ENCODE data around the gene PISD.

PISD gene

DNA sequence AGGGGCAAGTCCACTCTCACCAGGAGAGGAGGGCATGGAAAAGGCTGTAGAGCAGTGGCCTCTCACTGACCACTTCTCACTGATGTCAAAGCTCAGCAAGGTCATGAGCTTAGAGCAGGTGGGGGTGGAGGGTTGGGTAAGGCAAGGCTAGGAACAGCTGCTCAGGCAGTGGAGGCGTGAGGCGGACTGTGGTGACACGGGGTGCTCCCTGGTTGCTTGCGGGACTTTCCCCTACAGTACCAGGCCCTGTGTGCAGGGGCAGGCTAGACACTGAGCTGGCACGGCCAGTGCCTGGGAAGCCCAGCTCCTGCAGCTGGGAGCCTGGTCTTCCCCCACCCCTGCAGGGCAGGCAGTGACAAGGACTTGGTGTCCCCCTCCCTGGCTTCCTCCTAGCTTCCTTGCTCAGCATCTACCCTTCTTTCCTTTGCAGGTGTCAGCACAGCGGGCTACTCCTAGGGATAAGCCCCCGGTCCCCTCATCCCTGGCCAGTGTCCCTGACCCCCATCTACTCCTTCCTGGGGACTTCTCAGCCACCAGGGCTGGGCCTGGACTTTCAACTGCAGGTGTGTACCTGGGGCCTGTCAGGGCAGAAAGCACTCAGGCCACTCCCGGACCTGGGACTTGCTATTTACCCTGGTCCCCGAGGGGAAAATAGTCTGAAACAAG lies 45.6 kb downstream of the PISD start:
- H3K27ac ChIP-seq (ENCODE audit: low read length) = no peak overlapping the region
- peaks cover 14% of the 10 kb centered on the region for H3K36me3 ChIP-seq (ENCODE audit: control insufficient read depth, insufficient read depth, low read length)
- no peak for DNase-seq (ENCODE audit: low read depth, low spot score)

DNA sequence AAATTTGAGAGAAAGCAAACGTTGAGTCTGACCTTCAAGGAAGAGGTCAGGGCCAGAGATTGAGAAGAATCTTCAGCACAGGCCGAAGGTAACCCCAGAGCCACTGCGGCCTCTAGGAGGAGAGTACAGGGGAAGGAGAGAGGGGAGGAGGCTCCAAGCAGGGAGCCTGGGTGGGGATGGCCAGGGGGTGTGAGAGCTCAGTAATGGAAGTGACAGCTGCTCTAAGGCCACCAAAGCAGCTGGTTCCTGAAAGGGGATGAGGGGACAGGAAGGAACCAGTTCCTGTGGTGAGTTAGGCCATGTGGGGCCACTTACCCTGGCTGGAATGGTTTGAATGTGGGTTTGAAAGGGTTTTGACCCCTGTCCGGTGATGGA lies 46.1 kb downstream of the PISD start:
- no peak for DNase-seq (ENCODE audit: low read depth, low spot score)
- Histone ChIP-seq H3K27ac (ENCODE audit: low read length) (no peak overlapping the region), H3K9me3 (ENCODE audit: control insufficient read depth, insufficient read depth, low read length) (no peaks in the 10 kb centered on the region), H3K4me1 (ENCODE audit: control insufficient read depth, insufficient read depth, low read length) (no peaks in the 10 kb centered on the region), H3K27me3 (ENCODE audit: control insufficient read depth, insufficient read depth, low read length) (no peaks in the 10 kb centered on the region), H3K4me3 (ENCODE audit: low read length) (no peak overlapping the region), H3K36me3 (ENCODE audit: control insufficient read depth, insufficient read depth, low read length) (peaks cover 10% of the 10 kb centered on the region)
- no CpG with 5 or more reads among the region's 4 CpGs for WGBS (ENCODE audit: insufficient coverage, insufficient read length)

More for the DNA sequence above, 45.6 kb downstream of the PISD start:
- no peak overlapping the region for H3K4me3 ChIP-seq (ENCODE audit: low read length)
- no peaks in the 10 kb centered on the region for H3K9me3 ChIP-seq (ENCODE audit: control insufficient read depth, insufficient read depth, low read length)
- no peaks in the 10 kb centered on the region for H3K27me3 ChIP-seq (ENCODE audit: control insufficient read depth, insufficient read depth, low read length)
- no CpG with 5 or more reads among the region's 9 CpGs for WGBS (ENCODE audit: insufficient coverage, insufficient read length)
- H3K4me1 ChIP-seq (ENCODE audit: control insufficient read depth, insufficient read depth, low read length) = no peaks in the 10 kb centered on the region

DNA sequence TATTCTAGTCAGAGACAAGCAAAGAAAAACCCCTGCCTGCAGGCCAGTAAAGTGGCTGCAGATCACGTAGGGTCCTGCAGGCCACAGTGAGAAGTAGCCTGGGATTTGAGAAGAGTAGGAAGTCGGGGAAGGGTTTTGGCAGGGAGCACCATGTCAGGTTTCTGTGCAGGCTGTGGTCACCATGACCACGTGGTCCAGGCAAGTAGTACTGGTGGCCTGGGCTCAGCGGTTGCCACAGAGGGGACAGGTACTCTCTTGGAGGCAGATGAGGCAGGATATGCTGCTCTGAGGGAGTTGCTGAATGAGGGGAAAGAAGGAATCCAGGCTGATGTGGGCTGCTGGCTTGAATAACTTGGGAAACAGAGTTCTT lies 46.5 kb downstream of the PISD start:
- Histone ChIP-seq H3K4me3 (ENCODE audit: low read length) (no peak overlapping the region), H3K27ac (ENCODE audit: low read length) (no peak overlapping the region), H3K4me1 (ENCODE audit: control insufficient read depth, insufficient read depth, low read length) (no peaks in the 10 kb centered on the region), H3K9me3 (ENCODE audit: control insufficient read depth, insufficient read depth, low read length) (no peaks in the 10 kb centered on the region), H3K36me3 (ENCODE audit: control insufficient read depth, insufficient read depth, low read length) (peaks cover 10% of the 10 kb centered on the region), H3K27me3 (ENCODE audit: control insufficient read depth, insufficient read depth, low read length) (no peaks in the 10 kb centered on the region)
- no peak for DNase-seq (ENCODE audit: low read depth, low spot score)
- no CpG with 5 or more reads among the region's 4 CpGs for WGBS (ENCODE audit: insufficient coverage, insufficient read length)

DNA sequence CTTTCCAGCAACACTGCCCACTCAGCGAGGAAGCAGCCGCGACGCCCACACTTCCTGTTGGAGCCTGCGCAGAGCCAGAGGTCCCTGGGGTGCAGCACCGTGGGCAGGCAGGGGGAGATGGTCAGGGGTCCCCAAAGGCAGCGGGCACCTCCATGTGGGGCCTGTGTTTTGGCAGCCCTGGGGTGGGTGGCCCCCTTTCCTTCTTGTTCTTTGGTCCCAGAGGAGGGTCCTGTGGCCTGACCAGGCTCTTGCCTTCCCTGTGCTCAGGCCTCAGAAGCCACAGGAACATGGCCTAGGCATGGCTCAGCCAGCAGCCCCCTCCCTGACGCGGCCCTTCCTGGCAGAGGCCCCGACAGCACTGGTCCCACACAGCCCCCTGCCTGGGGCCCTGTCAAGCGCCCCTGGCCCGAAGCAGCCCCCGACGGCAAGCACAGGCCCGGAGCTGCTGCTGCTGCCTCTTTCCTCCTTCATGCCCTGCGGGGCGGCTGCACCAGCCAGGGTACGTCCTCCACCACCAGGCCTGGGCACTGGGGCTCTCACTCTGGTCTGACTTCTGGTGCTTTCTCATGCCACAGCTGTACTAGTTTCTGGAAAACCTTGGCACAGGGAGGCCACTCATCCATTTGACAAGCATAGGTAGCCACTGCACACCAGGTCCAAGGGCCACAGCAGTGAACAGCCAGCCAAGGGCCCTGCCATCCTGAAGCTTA lies 47.1 kb downstream of the PISD start:
- Histone ChIP-seq H3K4me1 (ENCODE audit: control insufficient read depth, insufficient read depth, low read length) (no peaks in the 10 kb centered on the region), H3K27me3 (ENCODE audit: control insufficient read depth, insufficient read depth, low read length) (no peaks in the 10 kb centered on the region), H3K4me3 (ENCODE audit: low read length) (no peak overlapping the region), H3K9me3 (ENCODE audit: control insufficient read depth, insufficient read depth, low read length) (no peaks in the 10 kb centered on the region), H3K36me3 (ENCODE audit: control insufficient read depth, insufficient read depth, low read length) (peaks cover 7% of the 10 kb centered on the region), H3K27ac (ENCODE audit: low read length) (no peak overlapping the region)
- no peak for DNase-seq (ENCODE audit: low read depth, low spot score)
- WGBS (ENCODE audit: insufficient coverage, insufficient read length) = no CpG with 5 or more reads among the region's 18 CpGs

DNA sequence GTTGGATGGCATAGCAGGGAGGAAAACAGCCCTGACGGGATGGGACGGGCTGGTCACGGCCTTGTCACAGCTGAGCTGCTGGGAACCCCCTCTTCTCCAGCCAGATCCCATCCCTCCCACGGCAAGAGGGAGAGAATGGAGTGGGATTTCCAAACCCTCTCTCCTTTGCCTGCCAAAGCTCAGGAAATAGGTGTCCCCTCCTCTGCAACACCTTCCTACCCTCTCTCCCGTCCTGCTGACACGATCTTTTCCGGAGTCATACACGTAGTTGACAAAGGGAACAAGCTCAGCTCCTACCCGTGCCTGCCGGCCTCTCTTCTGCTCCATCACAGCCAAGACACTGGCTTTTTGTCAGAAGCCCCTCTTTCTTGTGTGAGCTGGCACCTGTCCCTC lies 48.1 kb downstream of the PISD start:
- Histone ChIP-seq H3K9me3 (ENCODE audit: control insufficient read depth, insufficient read depth, low read length) (no peaks in the 10 kb centered on the region), H3K36me3 (ENCODE audit: control insufficient read depth, insufficient read depth, low read length) (peaks cover 3% of the 10 kb centered on the region), H3K4me3 (ENCODE audit: low read length) (no peak overlapping the region), H3K4me1 (ENCODE audit: control insufficient read depth, insufficient read depth, low read length) (no peaks in the 10 kb centered on the region), H3K27me3 (ENCODE audit: control insufficient read depth, insufficient read depth, low read length) (no peaks in the 10 kb centered on the region), H3K27ac (ENCODE audit: low read length) (no peak overlapping the region)
- no peak for DNase-seq (ENCODE audit: low read depth, low spot score)
- no CpG with 5 or more reads among the region's 10 CpGs for WGBS (ENCODE audit: insufficient coverage, insufficient read length)

DNA sequence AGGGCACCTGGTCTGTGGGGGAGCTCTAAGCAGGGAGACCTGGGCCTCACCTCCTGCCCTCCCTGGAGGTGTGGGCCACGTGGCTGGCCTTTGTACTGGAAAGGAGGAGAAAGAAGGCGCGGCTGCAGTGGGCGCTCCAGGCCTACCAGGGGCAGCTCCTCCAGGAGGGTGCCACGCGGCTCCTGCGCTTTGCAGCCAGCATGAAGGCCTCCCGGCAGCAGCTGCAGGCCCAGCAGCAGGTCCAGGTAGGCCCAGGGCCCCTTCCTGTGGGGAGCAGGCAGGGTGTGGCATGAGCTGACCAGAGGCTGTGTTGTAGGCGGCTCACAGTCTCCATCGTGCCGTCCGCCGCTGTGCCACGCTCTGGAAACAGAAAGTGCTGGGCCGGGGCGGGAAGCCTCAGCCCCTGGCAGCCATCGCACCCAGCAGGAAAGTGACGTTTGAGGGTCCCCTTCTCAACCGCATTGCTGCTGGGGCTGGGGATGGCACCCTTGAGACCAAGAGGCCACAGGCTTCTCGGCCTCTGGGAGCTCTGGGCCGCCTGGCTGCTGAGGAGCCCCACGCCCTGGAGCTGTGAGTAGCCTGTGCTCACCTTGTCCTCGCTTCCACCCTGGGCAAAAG lies 48.6 kb downstream of the PISD start:
- Histone ChIP-seq H3K27ac (ENCODE audit: low read length) (no peak overlapping the region), H3K27me3 (ENCODE audit: control insufficient read depth, insufficient read depth, low read length) (no peaks in the 10 kb centered on the region), H3K9me3 (ENCODE audit: control insufficient read depth, insufficient read depth, low read length) (no peaks in the 10 kb centered on the region), H3K4me1 (ENCODE audit: control insufficient read depth, insufficient read depth, low read length) (no peaks in the 10 kb centered on the region), H3K4me3 (ENCODE audit: low read length) (no peak overlapping the region), H3K36me3 (ENCODE audit: control insufficient read depth, insufficient read depth, low read length) (no peaks in the 10 kb centered on the region; the same call in 1 of the 2 replicates)
- WGBS (ENCODE audit: insufficient coverage, insufficient read length) = no CpG with 5 or more reads among the region's 23 CpGs
- no peak for DNase-seq (ENCODE audit: low read depth, low spot score)

DNA sequence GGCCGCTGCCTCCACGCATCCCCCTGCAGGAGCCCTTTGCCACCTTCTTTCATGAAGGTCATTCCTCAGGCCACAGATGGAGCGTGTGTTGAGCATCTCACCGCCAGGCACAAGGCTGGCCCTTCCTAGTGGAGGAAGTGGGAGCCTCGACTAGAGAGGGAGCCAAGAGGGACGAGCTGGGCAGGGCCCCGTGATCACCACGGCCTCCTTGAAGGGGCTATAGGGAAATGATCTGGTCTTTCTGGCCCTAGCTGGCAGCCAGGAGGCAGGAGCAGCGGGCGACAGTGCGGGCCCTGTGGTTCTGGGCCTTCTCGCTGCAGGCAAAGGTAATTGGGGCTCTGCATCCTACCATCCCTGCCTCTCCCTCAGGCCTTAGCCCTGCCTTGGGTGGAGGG lies 49.1 kb downstream of the PISD start:
- H3K36me3 ChIP-seq (ENCODE audit: control insufficient read depth, insufficient read depth, low read length) = no peaks in the 10 kb centered on the region; the same call in 1 of the 2 replicates
- H3K4me1 ChIP-seq (ENCODE audit: control insufficient read depth, insufficient read depth, low read length) = no peaks in the 10 kb centered on the region
- H3K9me3 ChIP-seq (ENCODE audit: control insufficient read depth, insufficient read depth, low read length) = no peaks in the 10 kb centered on the region
- no peak for DNase-seq (ENCODE audit: low read depth, low spot score)
- no peaks in the 10 kb centered on the region for H3K27me3 ChIP-seq (ENCODE audit: control insufficient read depth, insufficient read depth, low read length)
- H3K27ac ChIP-seq (ENCODE audit: low read length) = no peak overlapping the region
- H3K4me3 ChIP-seq (ENCODE audit: low read length) = no peak overlapping the region
- no CpG with 5 or more reads among the region's 12 CpGs for WGBS (ENCODE audit: insufficient coverage, insufficient read length)

DNA sequence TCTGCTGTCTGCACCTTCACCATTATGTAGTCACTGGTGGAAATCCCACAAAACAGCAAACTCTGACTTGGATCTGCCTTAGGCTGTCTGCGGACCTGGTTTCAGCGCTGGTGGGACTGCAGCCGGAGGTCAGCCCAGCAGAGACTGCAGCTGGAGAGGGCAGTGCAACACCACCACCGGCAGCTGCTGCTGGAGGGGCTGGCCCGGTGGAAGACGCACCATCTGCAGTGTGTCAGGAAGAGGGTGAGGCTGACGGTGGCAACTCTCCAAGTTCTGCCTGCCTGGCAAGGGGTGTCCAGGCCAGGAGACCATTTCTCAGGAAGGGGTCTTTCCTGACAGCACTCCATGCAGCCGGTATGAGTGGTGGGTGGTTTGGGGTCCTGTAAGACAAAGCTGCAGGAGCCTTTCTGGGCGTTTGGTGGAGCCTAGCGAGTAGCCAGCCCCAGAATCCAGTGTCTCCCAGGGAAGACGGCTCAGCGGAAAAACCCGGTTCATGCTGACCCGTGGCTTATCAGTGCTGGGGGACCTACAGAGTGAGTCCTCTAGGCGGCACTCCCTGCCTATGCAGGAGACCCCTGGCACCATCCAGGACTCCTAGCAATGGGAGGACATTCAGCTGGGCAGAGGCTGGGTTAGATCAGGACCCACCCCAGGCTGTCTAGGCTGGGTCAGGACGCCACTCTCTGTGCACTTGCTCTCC lies 50.8 kb downstream of the PISD start:
- no CpG with 5 or more reads among the region's 16 CpGs for WGBS (ENCODE audit: insufficient coverage, insufficient read length)
- Histone ChIP-seq H3K36me3 (ENCODE audit: control insufficient read depth, insufficient read depth, low read length) (no peaks in the 10 kb centered on the region; the same call in 1 of the 2 replicates), H3K27ac (ENCODE audit: low read length) (no peak overlapping the region), H3K4me1 (ENCODE audit: control insufficient read depth, insufficient read depth, low read length) (no peaks in the 10 kb centered on the region), H3K9me3 (ENCODE audit: control insufficient read depth, insufficient read depth, low read length) (no peaks in the 10 kb centered on the region), H3K27me3 (ENCODE audit: control insufficient read depth, insufficient read depth, low read length) (no peaks in the 10 kb centered on the region), H3K4me3 (ENCODE audit: low read length) (no peak overlapping the region)
- DNase-seq (ENCODE audit: low read depth, low spot score) = no peak

DNA sequence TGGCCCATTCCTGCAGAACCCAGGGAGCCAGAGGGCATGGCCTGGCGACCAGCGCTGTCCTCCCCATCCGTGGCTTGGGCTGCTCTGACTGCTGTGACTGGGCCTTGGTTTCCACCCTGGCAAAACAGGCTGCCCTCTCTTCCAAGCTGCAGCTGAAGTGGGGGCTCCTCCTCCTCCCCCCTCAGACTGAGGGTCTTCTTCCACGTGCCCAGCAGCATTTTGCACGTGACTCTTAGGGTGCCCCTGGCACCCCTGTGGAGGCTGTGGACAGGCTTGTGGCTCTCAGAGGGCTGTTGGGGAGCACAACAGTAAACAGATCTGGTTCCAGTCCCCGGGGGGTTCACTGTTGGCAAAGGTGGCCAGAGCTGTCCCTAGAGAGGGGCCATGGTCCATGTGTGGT lies 51.4 kb downstream of the PISD start:
- DNase-seq (ENCODE audit: low read depth, low spot score) = no peak
- no peaks in the 10 kb centered on the region; the same call in 1 of the 2 replicates for H3K36me3 ChIP-seq (ENCODE audit: control insufficient read depth, insufficient read depth, low read length)
- no peak overlapping the region for H3K27ac ChIP-seq (ENCODE audit: low read length)

DNA sequence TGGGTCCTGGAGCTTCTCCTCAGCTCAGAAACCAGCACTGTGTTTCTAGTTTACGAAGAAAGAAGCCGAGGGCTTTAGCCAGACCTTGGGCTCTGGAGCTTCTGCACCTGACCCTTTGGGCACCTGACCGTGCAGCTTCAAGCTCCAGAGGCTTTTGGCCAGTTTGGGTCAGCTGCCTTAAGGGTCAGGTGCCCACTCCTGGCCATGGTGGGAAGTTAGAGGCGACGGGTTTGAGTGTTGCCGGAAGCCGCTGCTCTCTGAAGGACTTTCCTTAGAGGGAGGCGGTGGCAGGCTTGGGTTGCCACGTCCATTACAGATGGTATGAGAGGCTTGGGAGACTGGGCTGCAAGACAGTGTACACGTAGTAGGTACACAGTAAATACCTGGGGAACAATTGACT lies 52.3 kb downstream of the PISD start:
- no peak overlapping the region for H3K4me3 ChIP-seq (ENCODE audit: low read length)
- no peaks in the 10 kb centered on the region for H3K9me3 ChIP-seq (ENCODE audit: control insufficient read depth, insufficient read depth, low read length)
- H3K27ac ChIP-seq (ENCODE audit: low read length) = no peak overlapping the region
- H3K36me3 ChIP-seq (ENCODE audit: control insufficient read depth, insufficient read depth, low read length) = no peaks in the 10 kb centered on the region; the same call in 1 of the 2 replicates
- DNase-seq (ENCODE audit: low read depth, low spot score) = no peak
- no CpG with 5 or more reads among the region's 10 CpGs for WGBS (ENCODE audit: insufficient coverage, insufficient read length)
- H3K27me3 ChIP-seq (ENCODE audit: control insufficient read depth, insufficient read depth, low read length) = no peaks in the 10 kb centered on the region
- no peaks in the 10 kb centered on the region for H3K4me1 ChIP-seq (ENCODE audit: control insufficient read depth, insufficient read depth, low read length)

More for the DNA sequence above, 51.4 kb downstream of the PISD start:
- WGBS (ENCODE audit: insufficient coverage, insufficient read length) = no CpG with 5 or more reads among the region's 6 CpGs
- no peaks in the 10 kb centered on the region for H3K4me1 ChIP-seq (ENCODE audit: control insufficient read depth, insufficient read depth, low read length)
- H3K9me3 ChIP-seq (ENCODE audit: control insufficient read depth, insufficient read depth, low read length) = no peaks in the 10 kb centered on the region
- H3K4me3 ChIP-seq (ENCODE audit: low read length) = no peak overlapping the region
- no peaks in the 10 kb centered on the region for H3K27me3 ChIP-seq (ENCODE audit: control insufficient read depth, insufficient read depth, low read length)

Measured in iPS DF 6.9 (cell line).